Stimulated activated CD8-positive, alpha-beta memory T cell treated with anti-CD3 and anti-CD28 coated beads, Interleukin-2, amount 100 ng/mL, for 1 hour (primary cell): ENCODE results near the gene KCNQ5.
"Not testable (repeated sequence)": the region's sequence is repeated elsewhere in the genome, so short reads cannot be mapped to it uniquely, and the experiment has no call there.

ENCODE experiments used
- DNase-seq, 2 donors: peaks; one replicate each; pipeline ENCODE4 v3.0.0-alpha.2; 2020; ENCODE audit warnings: low read depth in 2 of 2

Gene KCNQ5

GRCh38 chr6:73176057-73176456 is 554.2 kb downstream of the KCNQ5 start:
- DNase-seq = no peak

DNA sequence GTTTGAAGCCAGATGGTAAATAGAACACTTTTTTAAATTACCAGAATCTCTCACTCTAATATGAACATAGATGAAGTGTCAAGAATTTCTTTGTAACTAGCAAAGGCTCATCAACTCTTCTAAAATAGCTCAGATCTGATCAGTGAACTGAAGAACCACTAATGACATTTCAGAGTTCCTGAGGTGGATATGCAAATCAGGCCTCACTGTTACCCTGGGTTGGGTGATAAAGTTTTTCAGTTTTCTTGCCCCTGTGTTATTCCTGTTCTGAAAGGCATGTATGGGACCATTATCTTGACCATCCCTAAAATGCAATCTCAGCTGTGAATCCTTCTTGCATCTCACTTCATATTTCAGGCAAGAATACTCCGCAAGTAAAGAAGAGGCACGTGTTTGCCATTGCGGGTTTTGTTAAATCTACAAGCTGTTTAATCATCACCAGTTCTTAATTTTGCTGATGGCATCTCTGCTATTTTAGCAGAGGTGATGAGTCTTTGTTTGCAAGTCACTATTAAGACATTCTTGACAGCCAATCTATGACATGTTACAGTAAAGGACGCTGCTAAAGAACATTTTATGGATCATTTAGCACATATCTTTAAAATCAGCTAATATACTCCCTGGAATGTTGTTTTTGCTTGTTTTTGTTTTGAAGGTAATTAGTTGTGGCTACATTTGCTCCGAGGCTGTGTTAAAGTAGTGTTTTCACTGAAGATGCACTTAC is 555.5 kb downstream of the KCNQ5 start:
- no peak for DNase-seq

DNA sequence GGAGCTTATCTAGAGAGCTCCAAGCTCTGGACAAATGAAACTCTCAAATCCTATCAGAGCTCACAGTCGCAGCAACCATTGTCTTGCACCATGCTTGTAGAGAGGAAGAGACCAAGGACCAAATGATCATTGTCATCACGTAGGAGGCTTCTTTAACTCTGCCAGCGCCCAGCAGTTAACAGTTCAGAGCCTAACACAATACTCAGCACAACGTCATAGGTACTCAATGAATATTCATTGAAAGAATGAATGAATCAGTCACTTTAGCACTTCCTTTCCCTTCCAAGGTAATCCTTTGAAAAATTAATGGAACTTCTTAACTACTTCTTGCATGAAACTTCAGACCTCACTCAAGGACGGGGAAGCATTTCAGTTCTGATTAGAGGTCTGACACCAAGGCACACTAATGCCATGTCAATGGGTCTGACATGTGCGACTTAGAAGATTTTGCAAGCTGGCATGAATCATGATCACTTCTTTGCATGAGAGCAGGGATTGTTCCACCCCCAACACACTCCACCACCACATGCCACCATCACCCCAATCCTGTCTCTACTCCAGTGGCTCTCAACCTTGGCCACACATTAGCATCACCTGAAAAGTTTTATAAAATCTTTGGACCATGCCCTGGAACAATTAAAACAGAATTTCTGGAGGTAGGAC is 558.3 kb downstream of the KCNQ5 start:
- DNase-seq = no peak

DNA sequence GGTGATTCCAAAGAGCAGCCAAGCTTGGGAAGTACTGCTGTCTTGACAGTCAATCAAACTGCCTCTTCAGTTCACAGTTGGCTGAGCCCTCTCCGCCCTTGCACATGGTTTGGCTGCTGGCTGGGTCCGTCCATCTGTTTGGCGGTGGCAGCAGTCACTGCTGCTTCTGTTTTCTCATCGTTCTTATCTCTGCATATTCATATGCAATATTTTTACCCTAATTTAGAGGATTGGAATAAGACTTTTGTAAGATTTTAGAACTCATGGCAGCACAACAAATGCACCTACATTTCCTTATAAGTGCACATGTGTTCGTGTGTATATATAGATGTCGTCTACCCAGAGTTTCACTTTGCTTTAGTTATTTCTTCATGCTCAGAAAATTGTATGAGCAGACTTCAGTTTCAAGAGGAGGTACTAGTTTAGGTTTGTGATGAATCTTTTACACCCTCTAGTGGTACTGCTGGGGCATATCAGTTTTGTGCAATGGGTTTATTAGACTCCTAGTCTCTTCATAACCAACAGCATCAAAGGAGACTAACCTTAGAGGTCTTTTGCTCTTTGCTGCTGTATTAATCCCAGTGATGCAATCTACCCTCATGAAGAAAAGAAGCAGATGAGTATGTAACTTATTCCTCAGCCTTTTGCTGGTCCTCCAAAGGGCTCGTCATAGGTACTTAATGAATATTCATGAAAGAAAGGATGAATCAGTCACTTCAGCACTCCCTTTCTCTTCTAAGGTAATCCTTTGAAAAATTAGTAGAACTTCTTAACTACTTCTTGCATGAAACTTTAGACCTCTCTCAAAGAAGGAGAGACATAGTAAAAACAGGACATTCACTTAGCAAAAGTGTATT is 559.1 kb downstream of the KCNQ5 start:
- no peak for DNase-seq

DNA sequence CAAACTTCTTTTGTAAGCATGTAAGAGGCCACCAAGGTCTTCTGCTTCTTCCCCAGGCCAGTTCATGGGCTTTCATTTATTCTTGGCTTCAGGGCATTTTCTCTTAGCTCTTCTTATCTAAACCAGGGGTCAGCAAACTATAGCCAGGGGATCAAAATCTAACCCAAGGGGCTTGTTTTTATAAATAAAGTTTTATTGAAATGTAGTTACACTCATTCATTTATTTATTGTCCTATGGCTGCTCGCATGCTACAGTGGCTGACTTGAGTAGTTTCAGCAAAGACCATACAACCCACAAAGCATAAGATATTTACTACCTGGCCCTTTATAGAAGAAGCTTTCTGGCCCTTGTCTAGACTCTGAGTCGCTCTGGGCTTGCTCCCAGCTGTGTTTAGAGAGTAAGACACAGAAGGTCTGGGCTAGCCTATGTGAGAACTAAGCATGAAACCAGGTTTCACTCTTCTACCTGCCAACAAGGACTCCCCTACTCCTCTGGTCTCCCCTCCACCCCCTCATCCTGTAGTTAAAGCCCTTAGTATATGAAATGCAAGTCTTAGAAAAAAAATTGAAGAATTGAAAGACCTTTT is 560.2 kb downstream of the KCNQ5 start:
- no peak for DNase-seq

DNA sequence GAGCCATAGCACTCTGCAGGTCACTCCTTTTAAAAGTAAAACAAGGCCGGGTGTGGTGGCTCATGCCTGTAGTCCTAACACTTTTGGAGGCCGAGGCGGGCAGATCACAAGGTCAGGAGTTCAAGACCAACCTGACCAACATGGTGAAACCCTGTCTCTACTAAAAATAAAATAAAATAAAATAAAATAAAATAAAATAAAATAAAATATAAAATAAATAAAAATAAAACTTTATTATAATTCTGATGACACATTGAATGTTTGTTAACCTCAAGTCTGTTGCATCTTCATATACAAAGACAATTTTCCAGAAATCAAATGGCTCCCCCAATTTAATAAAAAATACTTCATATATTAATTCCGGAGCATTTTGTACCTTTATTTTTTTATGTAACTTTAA is 571.4 kb downstream of the KCNQ5 start:
- DNase-seq = not testable (repeated sequence)

DNA sequence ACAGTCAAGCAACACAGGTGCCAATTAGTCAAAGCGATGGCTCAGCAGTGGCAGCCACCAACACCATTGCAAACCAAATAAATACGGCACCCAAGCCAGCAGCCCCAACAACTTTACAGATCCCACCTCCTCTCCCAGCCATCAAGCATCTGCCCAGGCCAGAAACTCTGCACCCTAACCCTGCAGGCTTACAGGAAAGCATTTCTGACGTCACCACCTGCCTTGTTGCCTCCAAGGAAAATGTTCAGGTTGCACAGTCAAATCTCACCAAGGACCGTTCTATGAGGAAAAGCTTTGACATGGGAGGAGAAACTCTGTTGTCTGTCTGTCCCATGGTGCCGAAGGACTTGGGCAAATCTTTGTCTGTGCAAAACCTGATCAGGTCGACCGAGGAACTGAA is 572.9 kb downstream of the KCNQ5 start:
- no peak for DNase-seq

GRCh38 chr6:73200247-73200646 is 578.4 kb downstream of the KCNQ5 start:
- no peak for DNase-seq

GRCh38 chr6:73200735-73201134 is 578.9 kb downstream of the KCNQ5 start:
- DNase-seq = no peak

DNA sequence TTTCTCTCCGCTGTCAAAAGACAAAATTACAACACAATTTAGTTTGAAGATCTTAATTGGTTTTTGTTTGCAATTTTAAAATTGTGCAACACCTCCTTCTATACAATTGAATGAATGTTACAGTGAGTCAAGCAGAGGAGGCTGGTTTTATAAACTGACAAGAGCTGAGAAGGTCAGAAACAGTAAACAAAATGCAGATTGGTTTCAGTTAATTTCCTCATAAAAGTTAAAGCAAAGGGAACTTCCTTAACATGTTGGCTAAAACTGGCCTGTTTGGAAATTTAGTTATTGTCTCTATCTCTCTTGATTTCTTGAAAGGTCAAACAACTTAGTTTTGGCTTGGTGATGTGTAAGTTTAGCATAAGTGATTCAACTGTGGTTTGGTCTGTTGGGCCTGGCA is 581.2 kb downstream of the KCNQ5 start:
- DNase-seq = no peak

DNA sequence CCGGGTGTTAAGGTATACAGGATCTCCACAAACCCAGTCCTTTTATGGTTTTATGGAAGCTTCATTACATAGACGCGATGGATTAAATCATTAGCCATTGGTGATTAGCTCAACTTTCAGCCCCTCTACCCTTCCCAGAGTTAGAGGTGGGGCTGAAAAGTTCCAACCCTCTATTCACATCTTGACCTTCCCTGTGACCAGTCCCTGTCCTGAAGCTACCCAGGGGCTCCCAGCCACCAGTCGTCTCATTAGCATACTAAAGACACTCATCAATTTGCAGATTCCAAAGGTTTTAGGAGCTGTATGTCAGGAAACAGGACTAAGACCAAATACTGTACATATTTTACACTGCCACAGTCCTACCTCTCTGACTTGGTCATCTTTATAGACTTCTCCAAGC is 582.4 kb downstream of the KCNQ5 start:
- no peak for DNase-seq

DNA sequence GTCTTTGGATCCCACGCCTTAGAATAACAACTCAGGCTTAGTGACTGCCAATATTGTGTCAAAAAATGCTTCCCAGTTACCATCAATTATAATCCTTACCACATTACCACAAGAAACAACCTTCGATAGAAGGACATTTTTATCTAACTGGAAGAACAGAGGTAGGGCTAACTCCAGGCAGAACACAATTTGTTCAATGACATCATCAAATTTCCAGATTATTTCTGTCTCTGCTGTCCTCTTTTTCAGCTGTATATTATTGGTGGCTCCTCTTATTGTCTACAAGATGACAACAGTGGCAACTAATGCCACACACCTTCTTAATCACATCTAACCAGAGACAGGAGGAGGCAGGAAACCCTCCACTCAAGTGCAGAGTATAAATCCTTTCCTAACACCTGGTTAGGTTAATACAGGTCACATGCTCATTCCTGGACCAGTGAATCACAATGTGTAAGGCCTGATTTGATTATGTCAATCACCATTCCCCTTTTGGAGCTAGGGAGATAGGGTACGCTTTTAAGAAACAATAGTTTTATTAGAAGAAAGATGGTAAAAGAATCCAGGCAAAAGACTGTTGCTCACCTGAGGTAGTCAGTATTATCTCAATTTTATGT is 585.5 kb downstream of the KCNQ5 start:
- no peak for DNase-seq

GRCh38 chr6:73209117-73209516 is 587.3 kb downstream of the KCNQ5 start:
- no peak for DNase-seq

GRCh38 chr6:73216859-73217258 is 595.0 kb downstream of the KCNQ5 start:
- no peak for DNase-seq

GRCh38 chr6:73225396-73225795 is 603.5 kb downstream of the KCNQ5 start, which contains the start of gene KHDC1L:
Gene KHDC1L (minus strand): TSS chr6:73225496. CDS start chr6:73225408, 88 bp downstream.
- no peak for DNase-seq

DNA sequence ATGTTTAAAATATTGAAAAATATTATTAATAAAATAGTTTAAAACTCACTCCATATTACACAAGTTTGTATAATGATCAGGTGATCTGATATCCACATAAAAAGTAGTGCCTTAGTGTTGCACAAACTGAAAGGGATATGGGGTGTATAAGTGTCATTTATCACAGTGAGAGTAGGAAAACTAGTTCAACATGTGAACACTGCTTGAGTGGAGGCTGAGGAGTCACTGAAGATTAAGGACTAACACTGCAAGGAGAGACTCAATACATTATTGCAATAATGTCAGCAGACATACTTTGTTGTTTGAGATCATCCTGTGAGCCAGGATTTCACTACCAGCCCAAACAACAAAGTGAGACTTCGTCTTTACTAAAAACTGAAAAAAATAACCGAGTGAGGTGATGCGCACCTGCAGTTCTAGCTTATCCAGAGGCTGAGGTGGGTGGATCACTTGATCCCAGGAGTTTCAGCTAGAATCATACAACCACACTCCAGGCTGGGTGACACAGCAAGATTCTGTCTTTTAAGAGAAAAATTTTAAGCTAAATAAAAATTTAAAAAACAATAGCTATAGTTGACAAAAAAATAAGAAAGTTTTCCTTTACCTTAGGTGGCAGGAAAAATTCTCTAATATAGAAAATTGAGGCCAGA is 605.9 kb downstream of the KCNQ5 start:
- DNase-seq = no peak

GRCh38 chr6:73231986-73232391 is 610.1 kb downstream of the KCNQ5 start:
- DNase-seq = no peak

GRCh38 chr6:73233048-73233447 is 611.2 kb downstream of the KCNQ5 start:
- DNase-seq = no peak

GRCh38 chr6:73233971-73234370 is 612.1 kb downstream of the KCNQ5 start:
- not testable (repeated sequence) for DNase-seq

GRCh38 chr6:73234733-73235132 is 612.9 kb downstream of the KCNQ5 start:
- no peak for DNase-seq

GRCh38 chr6:73236144-73236750 is 614.4 kb downstream of the KCNQ5 start:
- DNase-seq = no peak
